GM12878 (cell line): ENCODE results near the gene TNIP2. TPM values are rescaled to one million over a fixed set of nuclear protein-coding genes. Genes with fewer than 3 reads are reported as not detected.

Source experiments
- ATAC-seq: fragments of 200-7000 bp; cut with Tn5 transposase; 3 replicates; pipeline ENCODE4 v1.9.1; 2020; ENCODE audit warnings: mild to moderate bottlenecking, moderate library complexity
- BruUV-seq: library from RNA; stranded (reverse); fragments of 400-500 nt; replicated peaks from 2 replicates; lab custom pipeline; 2021; lab: Mats Ljungman, UMichigan
- CTCF ChIA-PET: fragments of 300-600 bp; sonication (Branson Sonifier 250); formaldehyde crosslinking; extraction: SDS; loops from one replicate; lab custom pipeline; 2021; ENCODE audit warnings: inconsistent platforms; lab: Yijun Ruan, JAX
- POLR2A ChIA-PET: fragments of 350-600 bp; formaldehyde crosslinking; extraction: SDS; loops from one replicate; lab custom pipeline; 2021; ENCODE audit warnings: inconsistent platforms; lab: Charles Lee
- RAD21 ChIA-PET: fragments of 300-600 bp; sonication (Branson Sonifier 250); formaldehyde crosslinking; loops from one replicate; lab custom pipeline; 2023; ENCODE audit warnings: antibody characterized with exemption; ENCODE audit not compliant: unreplicated experiment; lab: Charles Lee
- SMC1A ChIA-PET: fragments of 300-600 bp; sonication (Branson Sonifier 250); formaldehyde crosslinking; loops from one replicate; lab custom pipeline; 2023; ENCODE audit not compliant: unreplicated experiment, uncharacterized antibody; lab: Charles Lee
- DNase-seq: peaks from one replicate; pipeline ENCODE4 v3.0.0-alpha.2; 2011; ENCODE audit warnings: low read depth, low spot score
- FAIRE-seq: peaks from 3 replicates; lab custom pipeline; 2011; peaks lifted over from hg19 to GRCh38; lab: Jason Lieb, UNC
- H2AFZ ChIP-seq: 2 replicates; pipeline ENCODE4 v1.6.0; 2011; ENCODE audit warnings: low read depth, low read length, control low read depth; ENCODE audit not compliant: control insufficient read depth
- H3K27ac ChIP-seq: 2 replicates; pipeline ENCODE4 v1.5.1; 2011; ENCODE audit warnings: control low read depth; ENCODE audit not compliant: control insufficient read depth, insufficient read depth
- H3K27me3 ChIP-seq, 2 experiments: replicated peaks in 1 of 2; 2 replicates each; pipeline versions ENCODE4 v1.6.0 to v1.6.1; 2011; ENCODE audit warnings: low read length in 1 of 2; ENCODE audit not compliant: control insufficient read depth in 2 of 2, insufficient read depth in 2 of 2
- H3K36me3 ChIP-seq, 2 experiments: 2 replicates each; pipeline ENCODE4 v1.5.1; 2011; ENCODE audit warnings: low read length in 1 of 2; ENCODE audit not compliant: control insufficient read depth in 2 of 2, insufficient read depth in 2 of 2
- H3K4me1 ChIP-seq: 2 replicates; pipeline ENCODE4 v1.6.1; 2011; ENCODE audit warnings: mild to moderate bottlenecking, low read length, moderate library complexity, mixed read lengths; ENCODE audit not compliant: control insufficient read depth, insufficient read depth
- H3K4me2 ChIP-seq: 2 replicates; pipeline ENCODE4 v1.6.0; 2011; ENCODE audit warnings: control low read depth; ENCODE audit not compliant: control insufficient read depth, insufficient read depth
- H3K4me3 ChIP-seq: fragments of 200-600 bp; sonication (generic); 2 replicates; pipeline ENCODE4 v1.5.1; 2016
- H3K79me2 ChIP-seq: 2 replicates; pipeline ENCODE4 v1.6.0; 2011; ENCODE audit warnings: low read length; ENCODE audit not compliant: control insufficient read depth, insufficient read depth
- H3K9ac ChIP-seq: 2 replicates; pipeline ENCODE4 v1.8.0; 2011; ENCODE audit warnings: low read length, control low read depth, mixed read lengths; ENCODE audit not compliant: control insufficient read depth, insufficient read depth
- H3K9me3 ChIP-seq: replicated peaks from 3 replicates; pipeline ENCODE4 v1.5.1; 2011; ENCODE audit warnings: mild to moderate bottlenecking, low read length; ENCODE audit not compliant: control insufficient read depth, insufficient read depth
- H4K20me1 ChIP-seq: 2 replicates; pipeline ENCODE4 v1.6.0; 2011; ENCODE audit not compliant: control insufficient read depth, insufficient read depth
- ATF3 ChIP-seq: IDR thresholded peaks from 2 replicates; pipeline ENCODE4 v1.6.1; 2011; ENCODE audit warnings: low read depth, mild to moderate bottlenecking, low read length, moderate library complexity, borderline replicate concordance; ENCODE audit errors: extremely low read depth
- BCL11A ChIP-seq: IDR thresholded peaks from 2 replicates; pipeline ENCODE4 v1.6.1; 2011; ENCODE audit warnings: low read depth, low read length
- CBFB ChIP-seq: IDR thresholded peaks from 2 replicates; pipeline ENCODE4 v1.6.1; 2016; ENCODE audit warnings: antibody characterized with exemption, low read depth
- CBX5 ChIP-seq: sonication (generic); IDR thresholded peaks from 2 replicates; pipeline ENCODE4 v1.6.1; 2016; ENCODE audit warnings: low read depth, moderate library complexity, mild to moderate bottlenecking, inconsistent platforms
- CHD1 ChIP-seq: IDR thresholded peaks from 2 replicates; pipeline ENCODE4 v1.6.1; 2012; ENCODE audit warnings: low read depth, low read length, improper control_type of control experiment
- E4F1 ChIP-seq: fragments of 450-650 bp; IDR thresholded peaks from 2 replicates; pipeline ENCODE4 v1.6.1; 2018; ENCODE audit warnings: borderline replicate concordance, mild to moderate bottlenecking; ENCODE audit not compliant: partially characterized antibody
- IKZF1 ChIP-seq: fragments of 450-650 bp; conservative IDR thresholded peaks from 2 replicates; pipeline ENCODE4 v1.6.1; 2017; ENCODE audit warnings: antibody characterized with exemption, mild to moderate bottlenecking
- MEF2A ChIP-seq: IDR thresholded peaks from 2 replicates; pipeline ENCODE4 v1.6.1; 2011; ENCODE audit warnings: low read depth, mild to moderate bottlenecking, low read length, moderate library complexity; ENCODE audit not compliant: insufficient read depth
- PAX8 ChIP-seq: fragments of 450-650 bp; IDR thresholded peaks from 2 replicates; pipeline ENCODE4 v1.6.1; 2017; ENCODE audit warnings: mild to moderate bottlenecking, moderate library complexity
- RELA ChIP-seq: fragments of 450-650 bp; IDR thresholded peaks from 2 replicates; pipeline ENCODE4 v1.8.0; 2014; ENCODE audit warnings: borderline replicate concordance; ENCODE audit not compliant: partially characterized antibody
- SMARCA5 ChIP-seq: fragments of 450-650 bp; IDR thresholded peaks from 2 replicates; pipeline ENCODE4 v1.6.1; 2017; ENCODE audit warnings: mild to moderate bottlenecking
- SPI1 ChIP-seq: IDR thresholded peaks from 2 replicates; pipeline ENCODE4 v1.6.1; 2011; ENCODE audit warnings: low read depth, mild to moderate bottlenecking, low read length, moderate library complexity, borderline replicate concordance; ENCODE audit not compliant: insufficient read depth
- SRF ChIP-seq, 2 experiments: IDR thresholded peaks; 2 replicates each; pipeline ENCODE4 v1.6.1; 2011; ENCODE audit warnings: low read depth in 2 of 2, low read length in 2 of 2, mild to moderate bottlenecking in 1 of 2, moderate library complexity in 1 of 2
- SUZ12 ChIP-seq: fragments of 200-600 bp; sonication (generic); IDR thresholded peaks from one replicate; pipeline ENCODE4 v1.6.1; 2018; ENCODE audit warnings: antibody characterized with exemption, mild to moderate bottlenecking; ENCODE audit not compliant: unreplicated experiment
- ZBTB40 ChIP-seq: fragments of 450-650 bp; IDR thresholded peaks from 2 replicates; pipeline ENCODE4 v1.6.1; 2016; ENCODE audit warnings: mild to moderate bottlenecking, moderate library complexity, borderline replicate concordance
- ZNF217 ChIP-seq: fragments of 450-650 bp; IDR thresholded peaks from 2 replicates; pipeline ENCODE4 v1.6.1; 2017; ENCODE audit warnings: antibody characterized with exemption, mild to moderate bottlenecking
- ZNF384 ChIP-seq: IDR thresholded peaks from 2 replicates; pipeline ENCODE4 v1.6.1; 2012; ENCODE audit warnings: low read depth, mild to moderate bottlenecking, low read length, improper control_type of control experiment, borderline replicate concordance
- WGBS: methylation state at CpG from one replicate; pipeline ENCODE4 v1.1.6; 2016; ENCODE audit warnings: low lambda C conversion rate; ENCODE audit not compliant: insufficient replicate concordance, insufficient coverage; ENCODE audit errors: missing lambda C conversion rate; 5-methylcytosine and 5-hydroxymethylcytosine counted together
- in situ Hi-C: fragments of 300-500 bp; cut with MboI; formaldehyde crosslinking; loops from 9 replicates; pipeline ENCODE4 v1.14.3; 2018; ENCODE audit warnings: mixed read lengths
- intact Hi-C: fragments of 100-400 bp; cut with micrococcal nuclease; formaldehyde crosslinking; loops from one replicate; pipeline ENCODE4 v1.14.2; 2022; ENCODE audit not compliant: unreplicated experiment
- polyA plus RNA-seq, 11 experiments: library from polyadenylated mRNA; depleted of rRNA in 4 of 11; unstranded in 6 of 11; stranded (reverse) in 5 of 11; fragments of >200 nt; fragmentation: Nextera tagmentation in 4 of 11; fragmentation: Illumina TruSeq in 1 of 11; extraction: Ambion mirVana in 4 of 11; extraction: Trizol in 1 of 11; gene quantifications; 1 replicate in 1 of 11; 2 replicates in 10 of 11; pipeline versions ENCODE4 v1.2.1 to v1.2.3, GENCODE V29; 2011 to 2016; ENCODE audit warnings: inconsistent platforms in 2 of 11, missing spikeins in 2 of 11, low read depth in 1 of 11
- total RNA-seq, 4 experiments: library from RNA; depleted of rRNA in 3 of 4; stranded (reverse); fragments of >200 nt in 3 of 4; fragmentation: Illumina TruSeq in 1 of 4; extraction: Trizol in 1 of 4; gene quantifications; 2 replicates each; pipeline versions ENCODE4 v1.2.1 to v1.2.3, GENCODE V29; 2013 to 2021

The TNIP2 gene
- total and polyA plus RNA-seq, 10 of the 15 experiments (the other 5 are each of a cell fraction or from before 2014, with no cell fraction given), result 1.4 to 64.9 (median 45.5) TPM

GRCh38 chr4:2788532-2789103, 32.5 kb upstream of the TNIP2 start:
- intact Hi-C loops (no loop called here), in situ Hi-C loops (no loop called here)
- RAD21 ChIA-PET, result interaction anchor here (3.2 to 3.4 kb wide), 2 partner anchors 17 to 42 kb away, joined by 16 to 29 read pairs; no protein-coding TSS in a partner anchor
- H4K20me1 ChIP-seq, result no peaks in the 10 kb centered on the region
- no peak overlapping the region for H3K4me3 ChIP-seq
- H3K36me3 ChIP-seq, result no peaks in the 10 kb centered on the region
- FAIRE-seq (no peak), ATAC-seq (no peak), DNase-seq (no peak)
- CTCF ChIA-PET, result no interaction called here
- H3K4me1 ChIP-seq, result peaks cover 44% of the 10 kb centered on the region
- no peaks in the 10 kb centered on the region for H3K27me3 ChIP-seq
- H3K4me2 ChIP-seq, result peak overlapping the region; percentile 88; the same call in 1 of the 2 replicates
- H3K9ac ChIP-seq, result peak overlapping the region; percentile 51; the same call in 1 of the 2 replicates
- BruUV-seq, result no TSS peak
- H3K27ac ChIP-seq, result peak overlapping the region; percentile 79
- peaks cover 4% of the 10 kb centered on the region; the same call in 1 of the 3 replicates for H3K9me3 ChIP-seq
- WGBS, result 80% methylated on average over 4 of the region's 4 CpGs
- no peak overlapping the region for H2AFZ ChIP-seq
- POLR2A ChIA-PET, result interaction anchor here (1.4 to 4.4 kb wide), 2 partner anchors 11 to 60 kb away, joined by 8 to 57 read pairs; no protein-coding TSS in a partner anchor
- no peaks in the 10 kb centered on the region for H3K79me2 ChIP-seq
- SMC1A ChIA-PET, result interaction anchor here (1.0 to 4.3 kb wide), 2 partner anchors 11 to 93 kb away, joined by 5 to 49 read pairs; no protein-coding TSS in a partner anchor
- TF ChIP-seq MEF2A, result no peak
- TF ChIP-seq SMARCA5, result no peak
- no peak for TF ChIP-seq SUZ12
- TF ChIP-seq SPI1, result no peak
- TF ChIP-seq CHD1, result no peak
- TF ChIP-seq E4F1, result no peak
- no peak for TF ChIP-seq CBX5
- TF ChIP-seq RELA, result no peak
- TF ChIP-seq BCL11A, result no peak
- TF ChIP-seq PAX8, result no peak
- TF ChIP-seq CBFB, result no peak
- TF ChIP-seq ZBTB40, result no peak
- no peak for TF ChIP-seq ATF3
- TF ChIP-seq IKZF1, result no peak
- TF ChIP-seq SRF (IDR thresholded peaks at IDR 0.05; ENCODE audit: low read depth in 2 of 2, low read length in 2 of 2), result no peak
- no peak for TF ChIP-seq ZNF217
- TF ChIP-seq ZNF384, result no peak
